GM23248 (cell line): ENCODE measurements around the gene GCK. TPM values are rescaled to one million over a fixed set of nuclear protein-coding genes. Genes with fewer than 3 reads are reported as not detected.

ENCODE experiments used
- DNase-seq: peaks from one replicate; pipeline ENCODE4 v3.0.0-alpha.2; 2015
- H2AFZ ChIP-seq: fragments of 200-600 bp; sonication (generic); 2 replicates; pipeline ENCODE4 v1.6.1; 2016; ENCODE audit warnings: antibody characterized with exemption
- H3F3A ChIP-seq: fragments of 200-600 bp; sonication (generic); 2 replicates; pipeline ENCODE4 v1.6.1; 2016; ENCODE audit warnings: mild to moderate bottlenecking, antibody characterized with exemption, mixed run types; ENCODE audit not compliant: insufficient read depth
- H3K27ac ChIP-seq: fragments of 200-600 bp; sonication (generic); 2 replicates; pipeline ENCODE4 v1.5.1; 2016; ENCODE audit warnings: mild to moderate bottlenecking
- H3K27me3 ChIP-seq: fragments of 200-600 bp; sonication (generic); replicated peaks from 2 replicates; pipeline ENCODE4 v1.6.1; 2016; ENCODE audit warnings: mild to moderate bottlenecking; ENCODE audit not compliant: insufficient read depth
- H3K36me3 ChIP-seq: fragments of 200-600 bp; sonication (generic); 2 replicates; pipeline ENCODE4 v1.6.1; 2016; ENCODE audit warnings: low read depth, mild to moderate bottlenecking
- H3K4me1 ChIP-seq: fragments of 200-600 bp; sonication (generic); 2 replicates; pipeline ENCODE4 v1.6.1; 2016; ENCODE audit warnings: mild to moderate bottlenecking; ENCODE audit not compliant: insufficient read depth
- H3K4me2 ChIP-seq: fragments of 200-600 bp; sonication (generic); one replicate; pipeline ENCODE4 v1.6.1; 2016; ENCODE audit warnings: mild to moderate bottlenecking; ENCODE audit not compliant: unreplicated experiment
- H3K4me3 ChIP-seq: fragments of 200-600 bp; sonication (generic); 2 replicates; pipeline ENCODE4 v1.5.1; 2016; ENCODE audit warnings: mild to moderate bottlenecking
- H3K79me2 ChIP-seq: fragments of 200-600 bp; sonication (generic); 2 replicates; pipeline ENCODE4 v1.6.1; 2016; ENCODE audit warnings: mild to moderate bottlenecking; ENCODE audit not compliant: insufficient read depth
- H3K9ac ChIP-seq: fragments of 200-600 bp; sonication (generic); 2 replicates; pipeline ENCODE4 v1.6.1; 2016; ENCODE audit warnings: mild to moderate bottlenecking
- H3K9me2 ChIP-seq: fragments of 200-600 bp; sonication (generic); 2 replicates; pipeline ENCODE4 v1.6.1; 2016; ENCODE audit warnings: mixed run types, mild to moderate bottlenecking, moderate library complexity; ENCODE audit not compliant: insufficient read depth
- H3K9me3 ChIP-seq: fragments of 200-600 bp; sonication (generic); one replicate; pipeline ENCODE4 v1.6.1; 2017; ENCODE audit warnings: low read depth
- H4K20me1 ChIP-seq: fragments of 200-600 bp; sonication (generic); 2 replicates; pipeline ENCODE4 v1.6.0; 2016; ENCODE audit not compliant: insufficient read depth
- EZH2 ChIP-seq: fragments of 200-600 bp; sonication (generic); IDR thresholded peaks from 2 replicates; pipeline ENCODE4 v1.6.1; 2018; ENCODE audit warnings: antibody characterized with exemption, mild to moderate bottlenecking; ENCODE audit not compliant: insufficient read depth, poor library complexity, severe bottlenecking
- EZH2phosphoT487 ChIP-seq: fragments of 200-600 bp; sonication (generic); IDR thresholded peaks from 2 replicates; pipeline ENCODE4 v1.6.1; 2018; ENCODE audit warnings: antibody characterized with exemption, moderate library complexity, mild to moderate bottlenecking, low read depth; ENCODE audit not compliant: insufficient read depth
- WGBS, 2 experiments: methylation state at CpG; one replicate each; pipeline ENCODE4 v1.1.6; 2015 to 2017; ENCODE audit warnings: low lambda C conversion rate in 2 of 2, low coverage in 1 of 2; ENCODE audit errors: missing lambda C conversion rate in 2 of 2; 5-methylcytosine and 5-hydroxymethylcytosine counted together
- in situ Hi-C: fragments of 300-500 bp; cut with MboI; formaldehyde crosslinking; loops from 2 replicates; pipeline ENCODE4 v1.15.0; 2020
- polyA plus RNA-seq: library from polyadenylated mRNA; unstranded; fragments of >200 nt; fragmentation: Nextera tagmentation; extraction: Ambion mirVana; gene quantifications from 2 replicates; pipeline ENCODE4 v1.2.1, GENCODE V29; 2016
- total RNA-seq: library from RNA; depleted of rRNA; stranded (reverse); fragments of >200 nt; shearing (Covaris generic); gene quantifications from 2 replicates; pipeline ENCODE4 v1.2.3, GENCODE V29; 2014

Gene GCK
- total and polyA plus RNA-seq, 2 experiments from 2014 or later: 0.11 to 0.23 TPM

- no peaks in the 10 kb centered on the region for H4K20me1 ChIP-seq
- H2AFZ ChIP-seq: no peak overlapping the region
- WGBS, 2 experiments: 79 to 82% methylated on average over 5 of the region's 5 CpGs
- no peak overlapping the region for H3K4me3 ChIP-seq
- no peaks in the 10 kb centered on the region for H3K9me2 ChIP-seq
- peaks cover 26% of the 10 kb centered on the region for H3F3A ChIP-seq
- H3K27ac ChIP-seq: no peak overlapping the region
- peaks cover 21% of the 10 kb centered on the region for H3K4me1 ChIP-seq
- H3K79me2 ChIP-seq: no peaks in the 10 kb centered on the region
- H3K9ac ChIP-seq: no peak overlapping the region
- TF ChIP-seq EZH2 (no peak), EZH2phosphoT487 (no peak)
- H3K4me2 ChIP-seq: no peak overlapping the region
- no peaks in the 10 kb centered on the region for H3K27me3 ChIP-seq
- DNase-seq: no peak
- in situ Hi-C loops: no loop called here
- no peaks in the 10 kb centered on the region for H3K36me3 ChIP-seq
- no peaks in the 10 kb centered on the region for H3K9me3 ChIP-seq
Measured at GRCh38 chr7:44159824-44160630, 29.2 kb downstream of the GCK start.

- Histone ChIP-seq H3K4me3 (no peak overlapping the region), H3K4me2 (no peak overlapping the region), H3K9me2 (no peaks in the 10 kb centered on the region), H4K20me1 (no peaks in the 10 kb centered on the region), H3F3A (peaks cover 17% of the 10 kb centered on the region), H3K79me2 (no peaks in the 10 kb centered on the region), H3K36me3 (no peaks in the 10 kb centered on the region), H3K9ac (no peak overlapping the region), H2AFZ (no peak overlapping the region), H3K4me1 (peaks cover 18% of the 10 kb centered on the region), H3K27ac (no peak overlapping the region), H3K27me3 (no peaks in the 10 kb centered on the region), H3K9me3 (no peaks in the 10 kb centered on the region)
- in situ Hi-C loops: no loop called here
- no peak for TF ChIP-seq EZH2
- no peak for TF ChIP-seq EZH2phosphoT487
- no peak for DNase-seq
- 88 to 89% methylated on average over 12 of the region's 12 CpGs for WGBS, 2 experiments
Measured at GRCh38 chr7:44158873-44159631, 30.2 kb downstream of the GCK start.

GRCh38 chr7:44158096-44158872, 31.0 kb downstream of the GCK start:
- DNase-seq: no peak
- no peaks in the 10 kb centered on the region for H4K20me1 ChIP-seq
- TF ChIP-seq EZH2 (no peak), EZH2phosphoT487 (no peak)

More at GRCh38 chr7:44158096-44158872, 31.0 kb downstream of the GCK start:
- H3K9ac ChIP-seq: no peak overlapping the region
- H3K9me2 ChIP-seq: no peaks in the 10 kb centered on the region
- 68 to 69% methylated on average over 10 of the region's 10 CpGs for WGBS, 2 experiments
- H3K27ac ChIP-seq: no peak overlapping the region
- H3K36me3 ChIP-seq: no peaks in the 10 kb centered on the region
- no peak overlapping the region for H3K4me3 ChIP-seq
- H3K4me2 ChIP-seq: no peak overlapping the region
- H3K27me3 ChIP-seq: no peaks in the 10 kb centered on the region
- no peak overlapping the region for H2AFZ ChIP-seq
- no peaks in the 10 kb centered on the region for H3K79me2 ChIP-seq
- in situ Hi-C loops: no loop called here
- no peaks in the 10 kb centered on the region for H3K9me3 ChIP-seq
- H3K4me1 ChIP-seq: peaks cover 12% of the 10 kb centered on the region
- H3F3A ChIP-seq: peaks cover 11% of the 10 kb centered on the region
